ENCODE results near the gene COX5B.
A peak's percentile ranks its signal among the peaks of the same experiment; 100 is the strongest.
"Not testable (repeated sequence)": the region's sequence is repeated elsewhere in the genome, so short reads cannot be mapped to it uniquely, and the experiment has no call there.

The COX5B gene, protein sequence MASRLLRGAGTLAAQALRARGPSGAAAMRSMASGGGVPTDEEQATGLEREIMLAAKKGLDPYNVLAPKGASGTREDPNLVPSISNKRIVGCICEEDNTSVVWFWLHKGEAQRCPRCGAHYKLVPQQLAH
- 46.1 to 64.6 reads per million in 2 donors for total RNA-seq

DNA sequence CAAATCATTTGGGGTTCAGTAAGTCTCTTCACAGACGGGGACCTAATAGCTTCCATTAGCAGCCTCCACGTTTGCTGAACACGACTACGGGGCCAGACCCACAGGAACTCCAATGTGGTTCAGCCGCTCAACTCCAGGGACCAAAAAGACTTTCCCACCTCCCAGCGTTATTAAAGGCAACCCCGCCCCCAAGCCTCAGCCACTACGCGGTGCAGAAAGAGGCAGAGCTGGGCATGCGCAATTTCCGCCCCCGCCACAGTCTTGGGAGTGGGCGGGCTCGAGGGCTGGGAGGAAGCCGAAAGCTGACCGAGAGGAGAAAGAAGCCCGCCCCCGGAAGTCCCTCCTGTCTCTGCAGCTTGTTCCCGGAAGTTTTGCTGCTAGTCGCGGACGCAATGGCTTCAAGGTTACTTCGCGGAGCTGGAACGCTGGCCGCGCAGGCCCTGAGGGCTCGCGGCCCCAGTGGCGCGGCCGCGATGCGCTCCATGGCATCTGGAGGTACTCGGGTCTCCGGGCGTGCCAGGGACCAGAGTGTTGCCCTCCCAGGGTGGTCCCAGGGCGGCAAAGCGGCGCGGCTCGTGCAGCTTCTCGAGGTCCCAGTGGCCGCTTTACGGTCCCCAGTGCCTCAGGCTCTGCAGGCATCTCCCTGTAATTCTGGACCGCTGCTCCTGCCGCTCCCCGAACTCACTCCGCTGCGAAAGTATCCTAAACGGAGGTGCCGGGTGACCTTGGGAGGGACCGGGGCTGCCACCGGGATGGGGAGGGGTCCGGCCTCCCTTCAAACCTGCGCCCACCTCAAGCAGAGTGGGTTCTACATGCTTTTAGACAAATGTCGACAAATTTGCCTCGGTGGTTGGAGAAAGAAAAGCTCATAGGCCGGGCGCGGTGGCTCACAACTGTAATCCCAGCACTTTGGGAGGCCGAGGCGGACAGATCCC lies at the start of gene COX5B:
COX5B (plus strand) TSS at position 368 of the 935 bp plus-strand sequence; CDS start at position 393, 25 bp downstream.
- peak; percentile 97 for DNase-seq

- not testable (repeated sequence) for DNase-seq
These were observed 49.7 kb upstream of the COX5B start for GRCh38 chr2:97596180-97596579.

GRCh38 chr2:97601537-97601936 lies 44.3 kb upstream of the COX5B start:
- DNase-seq, result not testable (repeated sequence)

DNA sequence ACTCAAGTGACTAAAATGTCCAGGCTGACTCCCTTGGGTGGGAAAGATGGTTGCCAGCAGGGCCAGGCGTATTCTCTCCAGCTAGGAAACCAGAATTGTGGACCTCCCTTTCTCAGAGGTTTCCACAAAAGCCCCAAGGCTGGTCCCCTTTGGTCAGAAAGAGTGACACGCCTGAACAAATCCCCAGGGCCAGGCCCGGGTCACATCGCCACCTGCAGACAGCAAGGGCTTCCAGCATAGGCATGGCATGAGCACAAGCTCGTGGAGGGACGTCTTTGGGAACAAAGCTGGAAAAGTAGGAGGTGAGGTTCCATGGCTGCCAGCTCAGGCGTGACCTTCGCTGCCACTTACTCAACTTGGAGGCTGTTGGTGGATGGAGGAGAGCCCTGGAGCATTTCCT lies 40.8 kb upstream of the COX5B start:
- not testable (repeated sequence) for DNase-seq

GRCh38 chr2:97605524-97606339 lies 40.1 kb upstream of the COX5B start:
- not testable (repeated sequence) for DNase-seq

DNA sequence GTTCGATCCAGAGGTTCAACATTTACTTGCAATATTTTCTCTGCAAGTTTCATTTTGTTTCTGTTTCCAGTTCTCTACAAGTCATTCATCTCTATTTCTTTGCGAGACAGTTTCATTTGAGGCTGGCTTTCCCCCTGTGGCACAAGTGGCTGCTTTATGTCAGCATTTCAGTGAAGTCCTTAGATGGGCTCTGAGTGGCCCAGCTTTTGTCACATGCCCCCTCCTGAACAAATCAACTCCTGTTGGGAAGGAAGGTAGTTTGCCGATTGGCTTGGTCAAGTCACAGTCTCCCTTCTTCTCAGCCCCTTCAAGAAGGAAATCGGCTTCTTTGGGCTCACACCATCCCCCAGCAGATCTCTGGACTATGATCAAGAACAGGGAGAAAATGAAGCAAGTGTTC lies 37.1 kb upstream of the COX5B start:
- not testable (repeated sequence) for DNase-seq

DNA sequence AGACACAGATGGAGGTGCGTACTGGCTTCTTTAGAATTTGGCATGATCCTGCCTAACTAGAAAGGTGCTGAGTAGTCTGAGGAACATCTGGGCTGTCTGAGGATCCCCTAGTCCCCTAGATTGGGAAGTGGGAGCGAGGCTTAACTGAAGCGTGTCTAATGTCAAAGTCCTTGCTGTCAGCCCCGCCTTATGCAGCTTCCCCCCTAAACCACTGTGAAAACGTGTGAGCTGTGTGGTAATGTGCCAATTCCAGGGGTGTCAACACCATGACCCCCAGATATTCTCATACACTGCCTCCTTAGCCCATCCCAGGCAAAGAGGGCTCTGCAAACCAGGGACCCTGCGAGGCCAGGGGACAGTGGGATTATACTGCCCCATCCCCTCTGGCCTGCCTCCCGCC lies 34.0 kb upstream of the COX5B start:
- DNase-seq, result not testable (repeated sequence)

- not testable (repeated sequence) for DNase-seq
These were observed 30.1 kb upstream of the COX5B start for GRCh38 chr2:97615746-97616145.

DNA sequence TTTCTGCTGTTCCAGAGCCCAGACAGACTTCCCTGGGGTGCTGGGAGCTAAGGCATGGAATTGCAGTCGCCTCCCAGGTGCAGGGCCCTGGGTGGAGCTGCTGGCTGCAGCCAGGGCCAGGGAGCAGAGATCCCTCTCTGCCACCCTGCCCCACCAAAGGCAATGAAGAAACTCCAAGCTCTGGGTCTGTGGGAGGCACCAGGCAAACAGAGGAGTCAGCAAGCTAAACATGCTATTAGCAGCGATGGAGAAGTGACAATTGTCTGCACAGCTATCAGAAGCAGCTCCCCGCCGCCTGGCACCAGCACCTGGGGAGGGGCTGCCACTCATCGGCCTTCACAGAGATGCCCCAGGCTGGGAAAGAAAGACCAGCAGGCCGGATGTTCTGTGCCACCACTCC lies 28.0 kb upstream of the COX5B start:
- DNase-seq, result no peak

DNA sequence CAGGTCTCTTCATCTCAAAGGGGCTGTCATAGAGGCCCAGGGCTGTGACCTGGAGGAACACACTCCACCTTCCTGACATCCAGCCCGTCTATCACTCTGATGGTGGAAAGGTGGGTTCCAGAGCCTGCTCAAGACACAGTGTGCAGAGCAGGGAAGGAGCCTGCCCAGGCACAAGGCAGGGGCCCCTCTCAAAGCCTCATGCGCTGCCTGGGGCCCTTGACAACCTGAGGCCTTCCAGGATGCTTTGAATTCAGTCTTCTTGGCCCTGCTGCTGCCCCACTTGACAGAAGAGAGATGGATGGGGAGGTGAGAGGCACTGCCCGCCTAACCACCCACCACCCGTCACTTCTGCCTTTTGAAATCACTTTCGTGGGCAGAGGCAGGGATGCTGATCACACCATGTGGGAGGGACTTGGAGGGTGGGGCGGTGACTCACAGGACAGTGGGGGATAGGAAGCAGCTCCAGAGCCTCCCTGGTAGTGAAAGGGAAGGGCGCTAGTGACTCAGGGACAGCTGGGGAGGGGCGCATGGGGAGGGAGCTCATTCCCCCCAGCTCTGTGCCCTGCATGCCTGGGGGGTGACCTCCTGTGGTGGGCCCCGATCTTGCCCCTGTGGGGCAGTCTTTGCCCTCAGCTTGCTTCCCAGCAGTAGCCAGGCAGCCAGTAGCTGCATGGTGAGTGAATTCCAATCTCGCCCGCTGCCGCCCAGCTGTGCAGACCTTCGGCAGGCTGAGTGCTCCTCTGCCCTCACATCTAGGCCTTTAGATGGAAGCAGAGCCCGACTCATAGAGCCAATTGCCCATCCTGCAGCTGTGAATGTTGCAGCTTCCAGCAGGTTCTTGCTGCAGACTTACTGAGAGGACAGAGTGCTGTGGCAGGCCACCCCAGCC lies 26.7 kb upstream of the COX5B start:
- DNase-seq, result not testable (repeated sequence)

GRCh38 chr2:97620492-97620891 lies 25.4 kb upstream of the COX5B start:
- DNase-seq, result not testable (repeated sequence)

GRCh38 chr2:97622976-97623375 lies 22.9 kb upstream of the COX5B start:
- DNase-seq, result not testable (repeated sequence)

DNA sequence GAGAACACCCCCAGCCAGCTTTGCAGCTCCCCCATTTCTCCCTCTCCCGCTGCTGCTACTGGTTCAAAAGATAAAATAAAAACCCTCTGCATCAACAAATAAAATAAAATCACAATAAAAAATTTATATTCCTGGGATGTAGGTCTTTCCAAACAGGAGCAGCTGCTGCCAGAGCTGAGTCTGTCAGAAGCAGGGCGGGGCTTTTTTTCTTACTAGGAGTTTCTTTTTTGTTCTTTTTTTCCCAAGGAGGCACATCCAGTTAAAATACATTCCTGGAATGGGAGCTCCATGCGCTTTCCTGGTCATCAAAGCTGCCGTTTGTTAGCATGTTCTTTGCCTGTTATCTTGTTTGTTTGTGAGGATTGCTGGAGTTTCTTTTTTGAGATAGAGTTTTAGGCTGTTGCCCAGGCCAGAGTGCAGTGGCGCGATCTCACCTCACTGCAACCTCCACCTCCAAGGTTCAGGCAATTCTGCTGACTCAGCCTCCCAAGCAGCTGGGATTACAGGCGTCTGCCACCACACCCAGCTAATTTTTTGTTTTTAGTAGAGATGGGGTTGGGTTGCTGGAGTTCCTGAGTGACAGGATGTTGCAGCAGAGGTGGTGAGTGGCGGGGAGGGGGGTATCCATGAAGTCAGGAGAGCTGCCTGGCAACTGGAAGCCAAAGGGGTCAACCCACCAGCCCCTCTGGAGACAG lies 20.4 kb upstream of the COX5B start:
- not testable (repeated sequence) for DNase-seq

DNA sequence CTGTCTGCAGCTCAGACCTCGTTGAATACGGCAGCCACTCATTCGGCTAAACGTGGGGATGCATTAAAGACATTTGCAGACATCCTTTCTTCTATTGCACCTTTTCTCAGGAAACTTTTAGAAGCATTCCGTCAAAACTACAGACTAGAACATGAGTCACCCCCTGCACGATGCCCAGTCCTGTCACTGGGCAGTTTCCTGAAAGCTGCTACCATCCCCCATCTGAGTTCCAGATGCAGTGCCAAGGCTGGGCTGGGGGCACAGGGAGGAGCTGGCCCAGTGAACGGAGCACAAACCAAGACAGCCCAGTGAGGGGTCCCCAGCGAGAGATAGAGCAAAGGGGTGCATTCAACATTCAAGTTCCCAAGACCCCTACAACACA lies 19.8 kb upstream of the COX5B start:
- not testable (repeated sequence) for DNase-seq

DNA sequence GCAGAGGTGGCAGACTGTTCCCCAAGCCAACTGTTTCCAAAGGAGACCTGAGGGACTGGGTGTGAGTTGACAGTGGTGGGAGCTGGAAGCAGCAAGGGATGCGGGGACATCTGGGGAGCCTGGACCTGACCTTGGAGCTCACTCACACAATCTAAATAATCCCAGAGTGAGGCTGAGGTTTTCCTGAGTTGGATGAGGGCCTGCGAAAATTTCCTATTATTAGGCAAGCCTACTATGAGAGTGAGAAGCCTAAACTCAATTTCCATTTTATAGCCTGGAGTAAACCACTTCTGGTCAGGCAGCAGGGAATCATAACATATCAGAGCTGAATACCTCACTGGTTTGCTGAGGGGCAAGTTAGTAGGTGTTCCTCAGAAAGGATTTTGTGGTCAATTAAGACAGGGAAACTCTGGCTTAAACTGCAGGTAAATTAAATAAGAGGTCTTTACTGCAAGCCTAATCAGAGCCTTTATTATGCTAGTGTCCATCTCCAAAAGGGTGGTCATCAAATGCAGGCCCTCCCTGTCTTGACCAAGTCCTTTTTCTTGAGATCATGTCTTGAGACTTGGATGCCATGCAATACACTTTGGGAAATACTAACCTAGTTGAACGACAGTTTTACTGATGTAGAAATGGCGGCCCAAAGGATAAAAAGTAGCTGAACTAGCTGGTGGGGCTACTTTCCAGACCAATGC lies 1.7 kb upstream of the COX5B start:
- DNase-seq, result no peak

- DNase-seq, result no peak
These were observed 659 bp upstream of the COX5B start for GRCh38 chr2:97645112-97645694.

DNA sequence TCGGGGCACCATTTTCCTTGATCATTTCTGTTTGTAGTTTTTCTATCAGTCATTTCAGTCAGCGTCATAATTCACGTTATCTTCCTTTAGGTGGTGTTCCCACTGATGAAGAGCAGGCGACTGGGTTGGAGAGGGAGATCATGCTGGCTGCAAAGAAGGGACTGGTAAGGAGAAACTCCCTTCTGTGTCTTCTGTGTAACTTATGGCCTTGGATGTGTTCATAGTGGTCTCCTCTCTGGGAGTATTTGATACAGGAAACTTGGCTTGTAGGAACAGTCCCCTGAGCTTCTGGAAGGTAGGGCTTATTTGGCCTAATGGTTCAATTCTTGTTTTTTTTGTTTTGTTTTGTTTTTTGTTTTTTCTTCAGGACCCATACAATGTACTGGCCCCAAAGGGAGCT lies 1.1 kb downstream of the COX5B start:
- no peak for DNase-seq

- DNase-seq, result no peak
These were observed 5.3 kb downstream of the COX5B start for GRCh38 chr2:97651114-97651513.

GRCh38 chr2:97653473-97653872 lies 7.6 kb downstream of the COX5B start:
- DNase-seq, result no peak

DNA sequence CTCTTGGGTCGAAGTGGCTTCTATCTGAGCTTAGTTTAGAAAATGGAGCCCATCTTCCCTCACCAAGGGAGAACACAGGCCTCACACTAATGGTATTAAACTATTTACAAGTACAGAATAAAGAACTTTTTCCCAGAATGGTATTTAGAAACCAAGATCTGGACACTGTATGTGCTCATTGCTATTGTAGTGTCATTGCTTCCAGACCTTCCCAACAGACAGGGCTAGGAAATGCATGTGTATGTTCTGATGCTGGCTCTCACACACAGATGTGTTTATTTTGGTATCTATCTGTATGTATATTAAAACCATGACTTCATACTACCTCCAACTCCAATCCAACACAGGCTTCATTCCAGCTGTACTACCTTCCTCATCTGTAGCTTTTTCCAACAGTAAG lies 8.0 kb downstream of the COX5B start:
- no peak for DNase-seq

All from T-helper 9 cell (primary cell).